Ishikawa (cell line): Measurements from ENCODE around the gene CNNM4.

Experiments used
- USF1 ChIP-seq: IDR thresholded peaks from 2 replicates; pipeline ENCODE4 v1.6.1; 2012
- YY1 ChIP-seq: IDR thresholded peaks from 2 replicates; pipeline ENCODE4 v1.6.1; 2012; ENCODE audit warnings: low read depth

- TF ChIP-seq USF1, result no peak
- no peak for TF ChIP-seq YY1
Observed at GRCh38 chr2:96852667-96853066, 92.0 kb downstream of the CNNM4 start.
